ENCODE measurements around the gene TNPO3. TPM values are rescaled to one million over a fixed set of nuclear protein-coding genes. Genes with fewer than 3 reads are reported as not detected.

TNPO3 gene
- total RNA-seq, 4 donors from 2014 or later = 29.9 to 41.6 (median 37.8) TPM

- in situ Hi-C loops (cut with MboI; ENCODE audit: low pct_ligation_motif_present in 1 of 4, low pct_unique_long_range_greater_than_20kb in 1 of 4, low sequenced_read_pairs in 3 of 4) = no loop called here
- peaks cover 0 to 66% (median 32%) of the 10 kb centered on the region in 4 donors for H3K36me3 ChIP-seq
- no peak for TF ChIP-seq EP300 (IDR thresholded peaks at IDR 0.05; ENCODE audit: low read depth)
- TF ChIP-seq POLR2A (IDR thresholded peaks at IDR 0.05) = no peak
- no peak for TF ChIP-seq POLR2AphosphoS5 (IDR thresholded peaks at IDR 0.05)
- TF ChIP-seq, protein P1, sequence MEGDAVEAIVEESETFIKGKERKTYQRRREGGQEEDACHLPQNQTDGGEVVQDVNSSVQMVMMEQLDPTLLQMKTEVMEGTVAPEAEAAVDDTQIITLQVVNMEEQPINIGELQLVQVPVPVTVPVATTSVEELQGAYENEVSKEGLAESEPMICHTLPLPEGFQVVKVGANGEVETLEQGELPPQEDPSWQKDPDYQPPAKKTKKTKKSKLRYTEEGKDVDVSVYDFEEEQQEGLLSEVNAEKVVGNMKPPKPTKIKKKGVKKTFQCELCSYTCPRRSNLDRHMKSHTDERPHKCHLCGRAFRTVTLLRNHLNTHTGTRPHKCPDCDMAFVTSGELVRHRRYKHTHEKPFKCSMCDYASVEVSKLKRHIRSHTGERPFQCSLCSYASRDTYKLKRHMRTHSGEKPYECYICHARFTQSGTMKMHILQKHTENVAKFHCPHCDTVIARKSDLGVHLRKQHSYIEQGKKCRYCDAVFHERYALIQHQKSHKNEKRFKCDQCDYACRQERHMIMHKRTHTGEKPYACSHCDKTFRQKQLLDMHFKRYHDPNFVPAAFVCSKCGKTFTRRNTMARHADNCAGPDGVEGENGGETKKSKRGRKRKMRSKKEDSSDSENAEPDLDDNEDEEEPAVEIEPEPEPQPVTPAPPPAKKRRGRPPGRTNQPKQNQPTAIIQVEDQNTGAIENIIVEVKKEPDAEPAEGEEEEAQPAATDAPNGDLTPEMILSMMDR (IDR thresholded peaks at IDR 0.05) = no peak
- H3K9me3 ChIP-seq = no peaks in the 10 kb centered on the region
- H3K4me3 ChIP-seq = no peak overlapping the region
- H3K27ac ChIP-seq = no peak overlapping the region
- H3K4me1 ChIP-seq = no peaks in the 10 kb centered on the region
- 78 to 84% methylated on average over 9 of the region's 9 CpGs for WGBS, 2 donors (ENCODE audit: low coverage in 1 of 2)
- no peaks in the 10 kb centered on the region for H3K27me3 ChIP-seq
- DNase-seq = no peak
- intact Hi-C loops (cut with DNase I; ENCODE audit: low total_unique reads) = no loop called here
Observed at GRCh38 chr7:128989961-128990360, 65.0 kb downstream of the TNPO3 start.

DNA sequence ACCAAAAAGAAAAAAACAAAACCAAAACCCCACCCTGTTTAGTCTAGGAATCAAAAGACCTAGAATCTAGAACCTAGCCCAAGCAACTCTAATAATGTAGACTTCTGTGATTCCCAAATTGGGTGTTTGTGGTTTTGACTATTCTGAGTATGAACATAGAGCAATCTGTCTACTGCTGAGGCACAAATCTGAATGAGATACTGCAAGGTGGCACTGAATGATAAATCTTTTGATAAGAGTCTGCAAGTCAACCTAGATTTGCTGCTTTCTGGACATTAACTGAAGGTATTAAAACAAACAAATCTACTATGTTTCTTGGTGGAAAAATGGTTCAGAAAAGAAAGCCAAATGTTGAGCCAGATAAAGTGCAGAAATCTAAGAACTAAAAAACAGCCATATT, 66.5 kb downstream of the TNPO3 start:
- no peaks in the 10 kb centered on the region for H3K9me3 ChIP-seq
- peaks cover 0 to 75% (median 40%) of the 10 kb centered on the region in 4 donors for H3K36me3 ChIP-seq
- in situ Hi-C loops (cut with MboI; ENCODE audit: low pct_ligation_motif_present in 1 of 4, low pct_unique_long_range_greater_than_20kb in 1 of 4, low sequenced_read_pairs in 3 of 4) = no loop called here
- H3K4me3 ChIP-seq = no peak overlapping the region
- no peak overlapping the region for H3K27ac ChIP-seq
- no peak for TF ChIP-seq POLR2AphosphoS5 (IDR thresholded peaks at IDR 0.05)
- no peak for TF ChIP-seq POLR2A (IDR thresholded peaks at IDR 0.05)
- TF ChIP-seq, protein P1 (IDR thresholded peaks at IDR 0.05) = no peak
- no peak for TF ChIP-seq EP300 (IDR thresholded peaks at IDR 0.05; ENCODE audit: low read depth)
- DNase-seq = no peak
- intact Hi-C loops (cut with DNase I; ENCODE audit: low total_unique reads) = no loop called here
- H3K4me1 ChIP-seq = no peaks in the 10 kb centered on the region
- H3K27me3 ChIP-seq = no peaks in the 10 kb centered on the region

DNA sequence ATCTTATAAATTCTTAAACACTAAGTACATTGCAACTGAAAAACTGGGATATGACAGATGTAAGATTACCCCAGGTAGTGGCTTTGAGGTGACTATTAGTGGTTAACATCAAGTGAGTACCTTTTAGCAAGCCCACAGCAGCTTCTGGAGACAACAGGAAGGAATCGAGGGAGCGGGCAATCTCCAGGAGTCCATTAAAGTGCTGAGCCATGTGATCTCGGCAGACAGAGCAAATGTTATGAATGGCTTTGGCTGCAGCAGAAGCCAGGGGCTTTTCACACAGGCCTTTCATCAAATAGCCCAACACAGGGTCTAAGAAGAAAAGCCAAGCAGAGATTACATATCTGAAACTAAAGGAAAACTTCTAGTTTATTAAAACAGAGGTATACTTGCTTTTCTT, 68.3 kb downstream of the TNPO3 start:
- no peak overlapping the region for H3K4me3 ChIP-seq
- no peaks in the 10 kb centered on the region for H3K27me3 ChIP-seq
- no peaks in the 10 kb centered on the region for H3K4me1 ChIP-seq
- in situ Hi-C loops (cut with MboI; ENCODE audit: low pct_ligation_motif_present in 1 of 4, low pct_unique_long_range_greater_than_20kb in 1 of 4, low sequenced_read_pairs in 3 of 4) (no loop called here), intact Hi-C loops (cut with DNase I; ENCODE audit: low total_unique reads) (no loop called here)
- H3K36me3 ChIP-seq = peaks cover 0 to 87% (median 45%) of the 10 kb centered on the region in 4 donors
- no peak overlapping the region for H3K27ac ChIP-seq
- 86 to 87% methylated on average over 3 of the region's 3 CpGs for WGBS, 2 donors (ENCODE audit: low coverage in 1 of 2)
- H3K9me3 ChIP-seq = no peaks in the 10 kb centered on the region
- no peak for DNase-seq
- no peak for TF ChIP-seq POLR2AphosphoS5 (IDR thresholded peaks at IDR 0.05)
- no peak for TF ChIP-seq EP300 (IDR thresholded peaks at IDR 0.05; ENCODE audit: low read depth)
- TF ChIP-seq, protein P1 (IDR thresholded peaks at IDR 0.05) = no peak
- TF ChIP-seq POLR2A (IDR thresholded peaks at IDR 0.05) = no peak

DNA sequence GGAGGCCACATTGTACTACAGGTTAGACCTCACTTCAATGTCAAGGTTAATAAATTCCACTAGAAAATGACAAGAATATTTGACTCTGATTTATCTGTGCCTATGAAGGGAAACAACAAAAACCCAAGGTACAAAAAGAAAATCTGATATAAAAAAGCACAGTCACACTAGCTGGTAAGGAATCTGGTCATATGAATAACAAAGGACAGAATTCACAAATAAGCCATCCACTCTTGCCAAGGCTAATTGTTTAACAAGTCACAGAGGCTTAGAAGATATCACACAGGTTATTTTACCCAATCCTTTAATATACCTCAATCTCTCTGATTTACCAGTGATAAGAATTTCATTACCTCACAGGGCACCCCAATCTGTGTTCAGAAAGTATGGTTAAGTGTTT, 69.3 kb downstream of the TNPO3 start:
- DNase-seq = no peak
- Histone ChIP-seq H3K27ac (no peak overlapping the region), H3K36me3 (peaks cover 0 to 88% (median 44%) of the 10 kb centered on the region in 4 donors), H3K27me3 (no peaks in the 10 kb centered on the region), H3K4me3 (no peak overlapping the region), H3K4me1 (no peaks in the 10 kb centered on the region), H3K9me3 (no peaks in the 10 kb centered on the region)
- intact Hi-C loops (cut with DNase I; ENCODE audit: low total_unique reads) = no loop called here
- TF ChIP-seq POLR2AphosphoS5 (IDR thresholded peaks at IDR 0.05) (no peak), EP300 (IDR thresholded peaks at IDR 0.05; ENCODE audit: low read depth) (no peak), POLR2A (IDR thresholded peaks at IDR 0.05) (no peak)
- TF ChIP-seq, protein P1 (IDR thresholded peaks at IDR 0.05) = no peak
- in situ Hi-C loops (cut with MboI; ENCODE audit: low pct_ligation_motif_present in 1 of 4, low pct_unique_long_range_greater_than_20kb in 1 of 4, low sequenced_read_pairs in 3 of 4) = no loop called here
